CD4-positive, alpha-beta T cell treated with Interleukin-15 for 4 hours (primary cell): ENCODE results near the gene GABRG3.

ENCODE experiments used
- DNase-seq: peaks from one replicate; pipeline ENCODE4 v3.0.0-alpha.2; 2020; ENCODE audit warnings: low spot score

The GABRG3 gene

GRCh38 chr15:27418726-27419125 lies 447.7 kb downstream of the GABRG3 start:
- DNase-seq, result no peak

- DNase-seq, result no peak
These were observed 452.0 kb downstream of the GABRG3 start for GRCh38 chr15:27422997-27423396.

DNA sequence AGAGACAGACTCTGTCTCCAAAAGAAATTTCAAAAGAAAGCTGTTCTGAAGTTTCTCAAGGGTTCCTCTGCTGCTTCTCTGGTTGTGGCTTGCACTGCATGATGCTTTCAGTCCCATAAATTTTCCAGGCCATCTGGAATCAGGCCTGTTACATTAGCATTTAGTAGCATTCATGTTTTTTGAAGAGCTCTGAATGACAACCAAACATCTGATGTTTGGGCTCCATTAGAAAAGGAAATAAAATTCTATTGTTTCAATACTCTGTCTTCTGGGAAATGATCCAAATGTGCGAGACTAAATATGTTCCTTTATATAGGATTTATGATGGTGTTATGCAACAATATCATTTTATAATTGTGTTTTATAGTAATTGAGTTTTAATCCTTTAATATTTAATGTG lies 455.8 kb downstream of the GABRG3 start:
- no peak for DNase-seq

DNA sequence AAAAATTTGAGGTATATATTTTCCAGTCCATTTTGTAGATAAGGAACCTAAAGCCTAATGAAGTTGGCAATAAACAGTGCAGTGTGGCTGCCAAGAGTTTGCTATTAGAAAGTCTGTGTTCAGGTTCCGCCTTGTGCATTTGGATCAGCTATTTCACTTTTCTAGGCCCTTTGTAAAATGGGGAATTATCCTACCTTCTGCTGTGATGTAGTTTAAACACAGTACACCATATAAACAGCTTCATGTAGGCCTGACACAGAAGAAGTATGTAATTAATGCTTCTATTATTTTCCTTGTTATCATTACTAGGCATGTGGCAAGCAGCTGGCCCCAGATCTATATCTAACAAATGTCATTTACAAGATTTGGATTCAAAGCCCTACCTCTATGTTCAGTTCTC lies 456.3 kb downstream of the GABRG3 start:
- DNase-seq, result no peak

- no peak for DNase-seq
These were observed 457.2 kb downstream of the GABRG3 start for GRCh38 chr15:27428151-27428550.

GRCh38 chr15:27429577-27429976 lies 458.6 kb downstream of the GABRG3 start:
- no peak for DNase-seq

DNA sequence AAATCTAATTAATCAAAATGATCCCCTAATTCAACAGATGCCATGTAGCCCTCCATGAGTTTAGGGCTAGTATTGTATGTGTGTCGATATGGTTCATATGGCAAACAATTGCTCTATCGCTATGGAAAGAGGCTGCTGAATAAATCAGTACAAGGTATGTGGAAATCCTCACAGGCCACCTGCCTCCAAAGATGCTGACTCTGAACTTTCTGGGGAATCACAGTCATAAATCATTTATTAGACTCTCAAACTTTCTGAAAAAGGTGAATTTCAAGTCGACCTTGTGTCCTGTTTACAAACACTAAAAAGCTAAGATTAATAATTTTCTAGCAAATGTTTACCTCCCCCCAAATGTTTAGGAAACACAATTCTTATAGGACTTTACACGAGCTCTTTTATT lies 462.6 kb downstream of the GABRG3 start:
- no peak for DNase-seq

DNA sequence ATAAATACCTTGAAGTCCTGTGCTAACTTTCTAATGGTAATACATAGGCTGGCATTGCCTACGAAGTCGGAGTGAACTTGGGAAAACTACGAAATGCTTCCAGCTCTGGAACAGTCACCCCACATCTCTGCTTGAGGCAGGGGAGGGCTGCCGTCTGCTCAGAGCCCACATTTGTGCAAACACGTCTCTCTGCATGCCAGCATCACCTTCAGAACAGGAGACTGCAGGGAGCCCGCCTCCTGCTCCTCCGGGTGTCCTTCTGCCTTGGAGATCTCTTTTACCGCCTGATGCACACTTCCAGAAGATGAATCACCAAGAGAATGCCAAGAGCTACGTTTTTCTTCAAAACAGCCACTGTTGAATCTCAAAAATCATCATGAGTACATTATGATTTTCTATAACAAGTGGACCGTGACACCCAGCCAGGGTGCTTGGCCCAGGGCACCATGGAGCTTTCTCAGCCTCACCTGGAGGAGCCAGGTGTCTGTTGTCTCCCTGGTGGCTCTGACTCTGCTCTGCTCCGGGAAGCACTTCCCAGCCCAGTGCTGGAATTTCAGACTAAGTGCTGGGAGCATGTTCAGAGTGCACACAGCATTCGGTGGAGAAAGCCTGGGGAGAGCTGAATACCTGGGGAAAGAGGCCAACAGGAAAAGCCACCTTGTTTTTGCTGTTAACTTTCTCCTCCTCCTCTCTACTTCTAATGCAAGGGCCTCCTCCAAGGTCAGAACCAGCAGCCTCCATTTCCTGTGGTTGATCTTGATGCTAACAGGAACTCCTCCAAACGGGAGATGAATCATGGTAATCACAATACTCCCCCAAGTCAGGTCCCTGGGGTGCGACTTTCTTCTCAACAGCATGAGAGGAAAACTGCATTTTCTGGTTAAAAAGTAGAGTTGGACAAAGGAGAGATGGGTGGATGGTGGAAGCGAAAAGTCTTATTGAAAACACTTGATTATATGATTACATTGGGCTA lies 467.7 kb downstream of the GABRG3 start:
- DNase-seq, result no peak

GRCh38 chr15:27441120-27441519 lies 470.1 kb downstream of the GABRG3 start:
- DNase-seq, result no peak

GRCh38 chr15:27448234-27448633 lies 477.3 kb downstream of the GABRG3 start:
- no peak for DNase-seq

DNA sequence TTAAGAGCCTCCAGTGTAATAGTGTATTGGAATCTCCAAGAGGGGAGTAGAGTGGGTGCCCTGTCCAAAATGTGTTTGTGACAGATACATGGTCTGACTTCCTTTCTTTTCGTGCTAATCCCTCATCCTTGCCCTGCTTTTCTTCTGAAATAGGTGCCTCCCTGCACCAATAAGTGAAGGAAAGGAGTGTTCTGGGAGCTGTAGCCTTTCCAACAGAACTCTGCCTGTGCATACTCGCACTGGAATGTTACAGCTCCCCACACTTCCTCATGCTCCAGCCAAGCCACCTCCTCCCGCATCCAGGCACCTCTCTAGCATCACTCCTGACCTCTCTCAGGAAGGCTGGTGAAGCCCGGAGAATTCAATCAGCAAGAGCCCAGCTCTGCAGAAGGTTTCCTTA lies 478.0 kb downstream of the GABRG3 start:
- no peak for DNase-seq

DNA sequence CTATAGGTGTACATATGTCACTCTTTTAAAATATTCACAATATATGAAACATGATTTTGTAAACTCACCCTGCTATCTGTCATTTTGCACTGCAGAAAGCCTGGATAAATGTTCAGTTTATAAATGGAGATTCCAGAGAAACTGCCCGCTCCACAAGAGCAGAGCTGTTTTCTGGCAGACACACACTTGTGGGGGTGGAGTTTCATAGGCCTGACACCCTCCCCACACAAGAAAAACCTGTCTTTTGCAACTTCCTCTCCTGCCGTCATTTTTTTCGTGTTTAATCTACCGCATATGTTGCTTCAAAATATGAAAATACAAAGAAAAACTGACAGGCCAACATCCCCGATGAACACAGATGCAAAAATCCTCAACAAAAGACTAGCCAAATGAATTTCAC lies 479.0 kb downstream of the GABRG3 start:
- DNase-seq, result no peak

DNA sequence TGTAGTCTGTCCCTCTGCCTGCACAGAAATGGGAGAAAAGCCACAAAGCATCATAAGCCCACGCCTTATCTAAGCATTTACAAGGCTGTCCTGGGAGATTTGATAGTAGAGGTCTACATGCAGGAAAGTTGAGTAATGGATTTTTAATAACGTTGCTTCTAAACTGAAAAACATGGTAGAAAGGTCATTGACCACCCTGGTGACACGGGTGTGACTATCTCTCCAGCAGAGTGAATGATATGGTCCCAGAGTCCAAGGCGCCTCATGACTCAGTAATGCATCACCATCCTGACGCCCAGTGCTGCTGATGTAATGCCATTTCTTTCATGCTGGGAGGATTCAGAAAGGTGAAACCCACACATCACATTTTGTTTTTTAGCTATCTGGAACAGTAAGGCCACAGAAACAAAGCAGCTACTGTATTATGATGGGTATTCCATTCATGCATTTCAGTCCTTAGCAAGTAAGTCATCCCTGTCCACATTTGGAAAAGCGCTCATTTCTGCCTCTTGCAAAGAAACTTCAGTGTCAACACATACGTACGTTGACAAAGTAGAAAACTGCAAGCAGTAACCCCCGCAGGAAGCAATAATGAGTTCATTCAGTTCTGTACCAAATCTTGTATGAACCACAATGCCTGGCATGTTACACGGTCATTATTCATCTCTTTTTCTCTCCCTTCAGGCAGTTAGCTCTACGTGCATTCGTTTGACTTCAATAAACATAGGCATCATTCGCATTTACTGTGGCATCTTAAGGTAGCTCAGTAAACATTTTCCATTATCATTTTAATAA lies 483.5 kb downstream of the GABRG3 start:
- no peak for DNase-seq

- DNase-seq, result no peak
These were observed 485.8 kb downstream of the GABRG3 start for GRCh38 chr15:27456807-27457206.

DNA sequence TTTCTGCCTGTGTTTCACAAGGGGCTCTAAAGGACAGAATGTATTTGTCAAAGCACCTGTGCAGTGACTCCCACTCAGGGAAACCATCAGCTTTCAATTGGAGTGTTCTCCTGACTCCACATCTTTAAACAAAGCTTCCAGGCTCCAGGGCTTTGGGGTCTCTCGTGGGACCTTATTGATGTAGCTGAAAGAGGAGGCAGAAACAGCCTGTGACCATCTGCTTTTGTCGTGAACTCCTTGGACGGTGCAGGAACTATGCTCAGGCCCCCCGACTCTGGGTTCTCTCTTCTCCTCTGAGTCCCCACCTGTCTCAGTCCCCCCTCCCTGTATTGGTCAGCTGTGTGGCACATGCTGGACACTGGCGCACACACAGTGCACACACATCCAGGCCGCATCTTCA lies 486.8 kb downstream of the GABRG3 start:
- no peak for DNase-seq

- no peak for DNase-seq
These were observed 487.5 kb downstream of the GABRG3 start for GRCh38 chr15:27458345-27459084.

DNA sequence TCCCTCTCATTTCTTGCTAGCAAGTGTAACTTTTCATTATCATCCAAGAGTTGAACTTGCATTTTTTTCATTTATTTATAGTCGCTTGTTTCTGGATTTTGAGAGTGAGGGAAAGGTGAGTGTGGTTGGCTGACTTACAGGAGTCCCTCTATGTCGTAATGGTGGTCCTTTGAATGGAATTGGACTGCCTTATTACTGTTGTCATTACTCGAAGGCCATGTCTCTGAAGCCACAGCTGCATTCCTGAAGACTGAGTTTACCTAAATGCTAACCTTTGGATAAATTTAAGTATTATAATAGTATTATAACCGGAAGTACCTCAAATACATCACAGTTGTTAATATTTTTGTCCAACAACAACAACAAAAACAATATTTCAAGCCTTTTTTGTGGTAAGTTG lies 488.9 kb downstream of the GABRG3 start:
- DNase-seq, result no peak

DNA sequence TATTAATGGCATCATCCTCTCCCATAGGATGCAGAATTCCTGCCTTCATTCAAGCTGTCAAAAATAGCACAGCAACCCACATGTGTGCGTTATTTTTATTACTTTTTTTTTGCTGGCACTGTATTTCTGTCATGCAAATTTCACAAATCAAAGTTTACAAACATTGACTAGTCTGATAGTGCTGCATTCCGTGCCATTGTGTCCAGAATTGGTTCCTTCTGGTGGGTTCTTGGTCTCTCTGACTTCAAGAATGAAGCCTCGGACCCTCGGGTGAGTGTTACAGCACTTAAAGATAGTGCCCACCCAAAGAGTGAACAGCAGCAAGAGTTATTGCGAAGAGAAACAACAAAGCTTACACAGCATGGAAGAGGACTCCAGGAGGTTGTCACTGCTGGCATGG lies 490.2 kb downstream of the GABRG3 start:
- no peak for DNase-seq

- no peak for DNase-seq
These were observed 492.6 kb downstream of the GABRG3 start for GRCh38 chr15:27463525-27464088.

DNA sequence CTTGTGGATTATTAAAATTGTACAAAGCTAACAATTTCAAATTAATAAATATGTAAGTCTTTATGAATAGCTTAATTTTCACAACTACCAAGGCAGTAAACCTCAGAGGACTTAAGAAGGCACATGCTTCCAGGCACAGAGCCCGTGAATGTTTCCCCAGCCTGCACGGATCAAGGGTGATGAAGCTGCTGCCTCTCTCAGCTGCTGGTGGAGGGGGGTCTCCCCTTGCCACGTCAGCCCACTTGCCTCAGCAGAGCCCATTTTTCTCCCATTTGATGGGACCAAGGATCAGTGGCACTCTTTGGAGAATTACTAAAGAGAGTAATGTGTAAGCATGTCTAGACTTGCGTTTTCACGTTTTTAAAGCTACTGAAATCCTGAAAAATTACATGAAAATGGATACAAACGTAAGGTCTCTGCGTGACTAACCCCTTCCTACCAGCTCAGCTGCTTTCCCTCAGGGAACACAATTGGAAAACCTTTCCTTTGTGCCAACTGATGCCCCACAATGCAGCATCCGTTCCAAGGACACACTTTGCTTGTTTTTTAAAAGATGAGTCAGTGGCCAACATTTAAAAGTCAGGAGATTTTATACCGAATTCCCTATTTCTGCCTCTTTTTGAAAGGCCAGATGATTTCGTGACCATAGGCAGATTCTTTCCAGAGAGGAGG lies 494.1 kb downstream of the GABRG3 start:
- DNase-seq, result no peak

DNA sequence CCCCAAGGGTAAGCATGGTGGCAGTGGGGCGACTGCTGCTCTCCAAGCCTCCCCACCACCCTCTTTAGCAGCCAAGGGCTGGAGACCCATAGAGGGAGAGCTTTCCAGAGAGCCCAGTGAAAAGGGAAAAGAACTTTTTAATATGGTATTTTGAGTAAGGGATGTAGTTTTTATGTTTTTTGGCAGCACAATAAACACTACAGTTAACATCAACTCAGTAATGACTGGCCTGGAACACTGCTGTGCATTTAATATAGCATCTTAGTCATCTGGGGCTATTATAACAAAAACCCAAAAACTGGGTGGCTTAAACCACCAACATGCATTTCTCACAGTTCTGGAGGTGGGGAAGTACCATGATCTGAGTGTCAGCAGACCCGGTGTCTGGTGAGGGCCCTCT lies 495.8 kb downstream of the GABRG3 start:
- DNase-seq, result no peak
